Ishikawa (cell line): Measurements from ENCODE around the gene COL12A1.

Experiments used
- CEBPB ChIP-seq: IDR thresholded peaks from 2 replicates; pipeline ENCODE4 v1.6.1; 2012
- CREB1 ChIP-seq: IDR thresholded peaks from 2 replicates; pipeline ENCODE4 v1.6.1; 2012; ENCODE audit warnings: low read depth
- EGR1 ChIP-seq: IDR thresholded peaks from 2 replicates; pipeline ENCODE4 v1.6.1; 2012
- EP300 ChIP-seq: IDR thresholded peaks from 2 replicates; pipeline ENCODE4 v1.6.1; 2012; ENCODE audit warnings: borderline replicate concordance
- FOXM1 ChIP-seq: IDR thresholded peaks from 2 replicates; pipeline ENCODE4 v1.6.1; 2012; ENCODE audit warnings: low read depth, borderline replicate concordance
- NFIC ChIP-seq: IDR thresholded peaks from 2 replicates; pipeline ENCODE4 v1.6.1; 2012
- RAD21 ChIP-seq: IDR thresholded peaks from 2 replicates; pipeline ENCODE4 v1.6.1; 2012; ENCODE audit warnings: low read depth
- TAF1 ChIP-seq: IDR thresholded peaks from 2 replicates; pipeline ENCODE4 v1.6.1; 2012; ENCODE audit warnings: low read depth, mild to moderate bottlenecking
- TCF12 ChIP-seq: IDR thresholded peaks from 2 replicates; pipeline ENCODE4 v1.6.1; 2012; ENCODE audit warnings: low read depth
- TEAD4 ChIP-seq: IDR thresholded peaks from 2 replicates; pipeline ENCODE4 v1.6.1; 2012
- YY1 ChIP-seq: IDR thresholded peaks from 2 replicates; pipeline ENCODE4 v1.6.1; 2012; ENCODE audit warnings: low read depth
- ZBTB7A ChIP-seq: IDR thresholded peaks from 2 replicates; pipeline ENCODE4 v1.6.1; 2012; ENCODE audit warnings: low read depth
- TF ChIP-seq, protein P1 (sequence below): IDR thresholded peaks from 2 replicates; pipeline ENCODE4 v1.6.1; 2012
- TF ChIP-seq, protein P2 (sequence below): IDR thresholded peaks from 2 replicates; pipeline ENCODE4 v1.6.1; 2012; ENCODE audit warnings: low read depth, mild to moderate bottlenecking
- TF ChIP-seq, protein P3 (sequence below): IDR thresholded peaks from 2 replicates; pipeline ENCODE4 v1.6.1; 2012

The COL12A1 gene

DNA sequence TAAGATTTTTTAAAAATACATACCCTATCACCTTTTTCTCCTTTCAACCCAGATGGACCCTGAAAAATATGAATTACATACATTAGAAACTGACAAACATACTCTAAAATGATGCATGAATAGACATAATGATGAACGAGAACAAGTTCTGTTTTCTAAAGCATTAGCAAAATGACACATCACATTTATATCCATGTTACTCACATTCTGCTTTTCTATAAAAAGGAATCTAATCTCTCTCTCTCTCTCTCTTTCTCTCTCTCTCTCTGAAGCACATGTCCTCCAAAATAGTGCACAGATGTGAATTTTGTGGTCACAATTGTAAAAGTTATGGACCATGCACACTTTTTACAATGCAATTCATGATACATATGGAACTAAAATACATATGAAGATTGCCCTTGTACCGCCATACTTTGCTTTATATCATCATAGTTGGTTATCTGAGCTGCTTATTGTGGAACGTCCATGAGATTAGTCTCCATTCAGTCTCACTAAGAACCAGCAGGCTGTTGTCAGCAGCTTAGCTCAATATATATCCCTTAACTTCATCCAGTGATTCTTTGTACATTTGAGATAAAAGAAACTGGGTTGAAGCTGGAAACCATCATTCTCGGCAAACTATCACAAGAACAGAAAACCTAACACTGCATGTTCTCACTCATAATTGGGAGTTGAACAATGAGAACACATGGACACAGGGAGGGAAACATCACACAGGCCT is 114.2 kb downstream of the COL12A1 start:
- TF ChIP-seq NFIC (no peak), CEBPB (no peak), FOXM1 (no peak), EGR1 (no peak), YY1 (no peak), EP300 (no peak), TEAD4 (no peak)
- TF ChIP-seq, protein P1, sequence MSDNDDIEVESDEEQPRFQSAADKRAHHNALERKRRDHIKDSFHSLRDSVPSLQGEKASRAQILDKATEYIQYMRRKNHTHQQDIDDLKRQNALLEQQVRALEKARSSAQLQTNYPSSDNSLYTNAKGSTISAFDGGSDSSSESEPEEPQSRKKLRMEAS: no peak
- TF ChIP-seq, protein P2, sequence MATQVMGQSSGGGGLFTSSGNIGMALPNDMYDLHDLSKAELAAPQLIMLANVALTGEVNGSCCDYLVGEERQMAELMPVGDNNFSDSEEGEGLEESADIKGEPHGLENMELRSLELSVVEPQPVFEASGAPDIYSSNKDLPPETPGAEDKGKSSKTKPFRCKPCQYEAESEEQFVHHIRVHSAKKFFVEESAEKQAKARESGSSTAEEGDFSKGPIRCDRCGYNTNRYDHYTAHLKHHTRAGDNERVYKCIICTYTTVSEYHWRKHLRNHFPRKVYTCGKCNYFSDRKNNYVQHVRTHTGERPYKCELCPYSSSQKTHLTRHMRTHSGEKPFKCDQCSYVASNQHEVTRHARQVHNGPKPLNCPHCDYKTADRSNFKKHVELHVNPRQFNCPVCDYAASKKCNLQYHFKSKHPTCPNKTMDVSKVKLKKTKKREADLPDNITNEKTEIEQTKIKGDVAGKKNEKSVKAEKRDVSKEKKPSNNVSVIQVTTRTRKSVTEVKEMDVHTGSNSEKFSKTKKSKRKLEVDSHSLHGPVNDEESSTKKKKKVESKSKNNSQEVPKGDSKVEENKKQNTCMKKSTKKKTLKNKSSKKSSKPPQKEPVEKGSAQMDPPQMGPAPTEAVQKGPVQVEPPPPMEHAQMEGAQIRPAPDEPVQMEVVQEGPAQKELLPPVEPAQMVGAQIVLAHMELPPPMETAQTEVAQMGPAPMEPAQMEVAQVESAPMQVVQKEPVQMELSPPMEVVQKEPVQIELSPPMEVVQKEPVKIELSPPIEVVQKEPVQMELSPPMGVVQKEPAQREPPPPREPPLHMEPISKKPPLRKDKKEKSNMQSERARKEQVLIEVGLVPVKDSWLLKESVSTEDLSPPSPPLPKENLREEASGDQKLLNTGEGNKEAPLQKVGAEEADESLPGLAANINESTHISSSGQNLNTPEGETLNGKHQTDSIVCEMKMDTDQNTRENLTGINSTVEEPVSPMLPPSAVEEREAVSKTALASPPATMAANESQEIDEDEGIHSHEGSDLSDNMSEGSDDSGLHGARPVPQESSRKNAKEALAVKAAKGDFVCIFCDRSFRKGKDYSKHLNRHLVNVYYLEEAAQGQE: no peak

DNA sequence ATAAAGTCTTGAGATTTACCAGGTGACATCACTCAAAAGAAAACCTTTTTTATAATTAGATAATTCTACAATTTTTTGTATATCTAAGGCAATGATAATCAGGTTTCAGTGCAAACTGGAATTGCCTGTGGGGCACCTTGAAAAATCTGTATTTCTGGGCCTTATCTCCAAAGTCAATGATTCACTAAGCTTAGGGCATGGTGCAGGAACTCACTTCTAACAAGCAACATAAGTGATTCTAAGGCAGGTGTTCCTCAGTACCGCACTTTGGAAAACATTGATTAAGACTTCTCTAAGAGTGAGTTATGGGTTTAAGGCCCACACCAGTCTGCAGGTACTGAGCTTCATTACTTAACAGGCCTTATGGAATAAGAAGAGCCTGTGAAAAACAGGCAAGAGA is 115.3 kb downstream of the COL12A1 start:
- TF ChIP-seq TCF12 (no peak), CEBPB (no peak), TAF1 (no peak), TEAD4 (no peak), YY1 (no peak), EGR1 (no peak), ZBTB7A (no peak), RAD21 (no peak), NFIC (no peak), FOXM1 (no peak), EP300 (no peak), CREB1 (no peak)
- TF ChIP-seq, protein P3, sequence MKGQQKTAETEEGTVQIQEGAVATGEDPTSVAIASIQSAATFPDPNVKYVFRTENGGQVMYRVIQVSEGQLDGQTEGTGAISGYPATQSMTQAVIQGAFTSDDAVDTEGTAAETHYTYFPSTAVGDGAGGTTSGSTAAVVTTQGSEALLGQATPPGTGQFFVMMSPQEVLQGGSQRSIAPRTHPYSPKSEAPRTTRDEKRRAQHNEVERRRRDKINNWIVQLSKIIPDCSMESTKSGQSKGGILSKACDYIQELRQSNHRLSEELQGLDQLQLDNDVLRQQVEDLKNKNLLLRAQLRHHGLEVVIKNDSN: no peak
- TF ChIP-seq, protein P2: no peak
- TF ChIP-seq, protein P1: no peak

DNA sequence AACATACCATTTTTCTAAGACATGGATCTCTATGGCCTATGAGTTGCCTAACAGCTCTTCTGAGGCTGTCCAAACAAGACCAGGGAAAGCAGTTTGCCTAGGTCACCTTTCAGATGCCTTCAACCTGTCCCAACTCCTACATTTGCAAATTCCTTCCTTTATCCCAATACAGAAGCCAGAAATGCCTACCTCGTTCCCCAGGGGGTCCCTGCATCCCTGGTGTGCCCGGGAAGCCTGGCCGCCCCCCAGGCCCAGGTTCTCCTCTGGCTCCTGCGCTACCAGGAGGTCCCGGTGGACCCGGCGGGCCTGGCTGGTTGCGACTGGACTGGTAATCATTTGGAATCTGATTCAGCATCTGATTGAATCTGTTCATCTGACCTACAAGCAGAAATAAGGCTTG is 115.9 kb downstream of the COL12A1 start:
- TF ChIP-seq FOXM1 (no peak), CEBPB (no peak)
- TF ChIP-seq, protein P2: no peak

DNA sequence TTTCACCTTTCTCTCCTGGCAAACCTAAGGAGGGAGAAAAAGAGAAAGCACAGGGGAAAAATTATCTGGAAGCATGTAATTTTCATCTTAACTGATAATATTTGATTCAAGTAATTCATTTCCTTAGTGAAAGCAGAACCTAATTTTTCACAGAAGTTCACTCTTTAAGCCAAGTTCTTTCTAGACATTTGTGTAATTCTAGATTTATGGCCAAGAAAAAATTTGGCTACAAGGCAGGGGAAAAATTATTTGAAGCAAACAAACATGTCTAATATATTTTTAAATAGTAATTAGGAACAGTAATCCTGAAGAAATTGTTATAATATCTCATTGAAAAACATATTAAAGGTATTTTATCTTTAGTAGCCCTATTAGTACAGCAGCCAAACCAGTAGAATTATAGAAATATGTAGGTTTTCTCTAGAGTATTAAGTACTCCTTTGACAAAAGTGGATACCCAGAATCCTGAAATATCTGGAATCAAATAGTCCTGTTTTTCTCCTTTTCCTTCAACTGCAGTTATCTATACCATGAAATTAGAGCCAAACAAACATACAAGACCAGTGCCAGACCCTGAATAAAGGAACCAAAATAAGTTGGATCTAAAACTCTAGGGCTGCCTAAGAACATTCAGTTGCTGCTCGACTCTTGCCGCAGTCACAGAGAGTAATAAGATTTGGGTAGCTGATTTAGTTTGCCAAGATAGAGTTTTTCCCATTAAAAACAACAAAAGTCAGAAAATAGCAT is 116.5 kb downstream of the COL12A1 start:
- TF ChIP-seq, protein P2: no peak
- TF ChIP-seq NFIC (no peak), TCF12 (no peak), TAF1 (no peak), RAD21 (no peak), ZBTB7A (no peak), FOXM1 (no peak)
- TF ChIP-seq, protein P3: no peak
